Hepatic stellate cell (primary cell): Measurements from ENCODE around the gene NDUFA6.
A peak's percentile ranks its signal among the peaks of the same experiment; 100 is the strongest.
"Not testable (repeated sequence)": the region's sequence is repeated elsewhere in the genome, so short reads cannot be mapped to it uniquely, and the experiment has no call there.

Experiments used
- DNase-seq: peaks from one replicate; pipeline ENCODE4 v3.0.0; 2011; ENCODE audit warnings: low spot score

The NDUFA6 gene

GRCh38 chr22:42112793-42113192, 22.2 kb upstream of the NDUFA6 start:
- DNase-seq: not testable (repeated sequence)

GRCh38 chr22:42111798-42112197, 21.2 kb upstream of the NDUFA6 start:
- DNase-seq: no peak

GRCh38 chr22:42108848-42109247, 18.3 kb upstream of the NDUFA6 start:
- no peak for DNase-seq

- DNase-seq: not testable (repeated sequence)
Measured at GRCh38 chr22:42104332-42104860, 13.8 kb upstream of the NDUFA6 start.

- DNase-seq: no peak
Measured at GRCh38 chr22:42101199-42101598, 10.6 kb upstream of the NDUFA6 start.

GRCh38 chr22:42091455-42091782, 847 bp upstream of the NDUFA6 start:
- no peak for DNase-seq

GRCh38 chr22:42086051-42086450, 4.5 kb downstream of the NDUFA6 start:
- no peak for DNase-seq

- DNase-seq: no peak
Measured at GRCh38 chr22:42084874-42085273, 5.7 kb downstream of the NDUFA6 start.

- DNase-seq: no peak
Measured at GRCh38 chr22:42083119-42083518, 7.5 kb downstream of the NDUFA6 start.

- peak; percentile 51 for DNase-seq
Measured at GRCh38 chr22:42080287-42080686, 10.3 kb downstream of the NDUFA6 start.

GRCh38 chr22:42079319-42080251, 11.0 kb downstream of the NDUFA6 start, which contains the start of gene SMDT1:
SMDT1 (plus strand) TSS chr22:42079700; CDS start chr22:42079769, 69 bp downstream.
- peak; percentile 99 for DNase-seq

GRCh38 chr22:42078469-42079318, 11.9 kb downstream of the NDUFA6 start:
- no peak for DNase-seq

GRCh38 chr22:42077486-42078125, 13.0 kb downstream of the NDUFA6 start:
- no peak for DNase-seq

- DNase-seq: no peak
Measured at GRCh38 chr22:42076764-42077485, 13.6 kb downstream of the NDUFA6 start.

- no peak for DNase-seq
Measured at GRCh38 chr22:42074846-42075676, 15.5 kb downstream of the NDUFA6 start.

GRCh38 chr22:42074132-42074811, 16.3 kb downstream of the NDUFA6 start, which contains the start of gene PHETA2:
PHETA2 (plus strand) TSS chr22:42074248; CDS start chr22:42077294, 3,046 bp downstream.
- DNase-seq: peak; percentile 73

- no peak for DNase-seq
Measured at GRCh38 chr22:42073621-42074041, 16.9 kb downstream of the NDUFA6 start.

GRCh38 chr22:42072606-42073330, 17.8 kb downstream of the NDUFA6 start:
- no peak for DNase-seq

GRCh38 chr22:42071508-42071907, 19.1 kb downstream of the NDUFA6 start:
- DNase-seq: not testable (repeated sequence)
